Measurements from ENCODE around the gene NOL7.

Gene NOL7

DNA sequence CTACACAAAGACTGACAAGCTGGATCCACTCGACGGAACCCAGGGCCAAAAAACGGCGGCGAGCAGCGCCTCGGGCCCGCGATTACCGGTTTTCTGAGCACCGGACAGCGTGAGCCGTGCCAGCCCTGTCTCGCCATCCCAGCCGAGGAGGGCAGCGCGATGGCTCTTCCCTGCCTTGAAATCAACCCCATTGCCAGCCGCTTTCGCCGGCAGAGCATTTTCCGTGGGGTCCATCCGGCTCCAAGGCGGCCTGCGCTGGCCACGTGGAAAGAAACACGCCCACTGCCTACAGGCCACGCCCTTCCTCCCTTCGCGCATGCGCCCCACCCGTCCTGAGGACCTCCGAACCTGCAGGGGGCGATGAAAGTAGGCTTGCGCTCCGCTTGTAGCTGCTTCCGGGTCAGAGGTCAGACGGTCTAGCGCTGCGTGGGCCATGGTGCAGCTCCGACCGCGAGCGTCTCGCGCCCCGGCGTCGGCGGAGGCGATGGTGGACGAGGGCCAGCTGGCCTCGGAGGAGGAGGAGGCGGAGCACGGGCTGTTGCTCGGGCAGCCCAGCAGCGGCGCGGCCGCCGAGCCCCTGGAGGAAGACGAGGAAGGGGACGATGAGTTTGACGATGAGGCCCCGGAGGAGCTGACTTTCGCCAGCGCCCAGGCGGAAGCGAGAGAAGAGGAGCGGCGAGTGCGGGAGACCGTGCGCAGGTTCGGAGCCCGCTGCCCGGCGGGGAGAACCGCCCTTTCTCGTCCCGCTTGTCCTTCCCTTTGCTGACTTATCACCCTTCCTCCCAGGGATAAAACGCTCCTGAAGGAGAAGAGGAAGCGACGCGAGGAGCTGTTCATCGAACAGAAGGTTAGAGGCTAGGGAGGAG lies at the start of gene NOL7:
TSS of gene NOL7 (plus strand) at position 410 of the 866 bp plus-strand sequence. CDS start at position 434, 24 bp downstream.
- DNase-seq (ENCODE audit: low read depth in 3 of 3): peak; percentile 96 to 98 (median 97)

DNA sequence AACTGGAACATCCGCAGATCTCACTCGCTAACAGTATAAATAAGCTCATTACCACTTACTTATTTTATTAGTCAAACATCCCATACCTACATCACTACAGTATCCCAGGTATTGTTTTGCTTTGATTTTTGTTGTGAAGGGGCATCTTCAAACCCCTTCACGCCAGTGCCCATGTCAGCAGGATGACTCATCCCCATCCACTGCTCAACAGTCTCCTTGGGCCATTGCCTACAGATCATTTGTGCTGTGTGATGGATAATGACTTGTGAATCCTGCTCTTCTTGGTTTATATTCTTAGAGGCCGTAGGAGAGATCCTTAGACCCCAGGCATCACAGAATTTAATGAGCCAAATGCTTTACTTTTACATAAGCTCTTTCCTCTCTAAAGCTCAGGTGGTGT lies 49.2 kb upstream of the NOL7 start:
- no peak for DNase-seq (ENCODE audit: low read depth in 3 of 3)

DNA sequence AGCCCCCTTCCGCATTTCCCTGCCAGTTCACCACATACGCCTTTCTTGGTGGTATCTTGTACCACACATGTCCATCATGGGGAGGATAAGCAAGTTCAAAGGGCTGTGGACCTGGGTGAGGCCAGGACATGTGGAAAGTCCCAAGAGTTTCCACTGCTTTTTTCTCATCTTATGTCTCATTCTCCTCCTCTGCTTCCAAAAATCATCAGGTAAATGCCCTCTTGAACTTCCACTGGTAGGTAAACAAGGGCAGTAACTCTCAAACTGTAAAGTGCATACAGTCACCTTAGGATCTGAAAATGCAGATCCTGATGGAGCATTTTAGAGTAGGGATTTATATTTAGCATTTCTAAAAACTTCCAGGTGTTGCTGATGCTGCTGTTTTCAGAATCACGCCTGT lies 48.6 kb upstream of the NOL7 start:
- no peak for DNase-seq (ENCODE audit: low read depth in 3 of 3)

DNA sequence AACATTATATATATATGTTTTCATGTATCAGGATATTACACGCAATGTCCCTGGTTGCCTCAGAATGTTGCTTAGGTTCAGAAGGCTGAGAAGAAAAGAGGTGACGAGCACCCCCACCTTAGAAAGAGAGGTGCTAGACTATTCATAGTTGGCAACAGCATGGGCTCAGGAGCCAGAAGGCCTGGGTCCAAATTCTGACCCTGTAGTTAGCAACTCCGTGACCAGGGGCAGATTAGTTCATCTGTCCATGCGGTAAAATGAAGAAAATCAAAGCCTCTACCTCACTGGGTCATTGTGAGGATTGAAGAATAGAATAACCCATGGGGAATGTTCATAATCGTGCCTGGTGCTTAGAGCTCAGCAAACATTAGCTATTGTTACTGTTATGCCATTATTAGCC lies 46.2 kb upstream of the NOL7 start:
- DNase-seq (ENCODE audit: low read depth in 3 of 3): no peak

DNA sequence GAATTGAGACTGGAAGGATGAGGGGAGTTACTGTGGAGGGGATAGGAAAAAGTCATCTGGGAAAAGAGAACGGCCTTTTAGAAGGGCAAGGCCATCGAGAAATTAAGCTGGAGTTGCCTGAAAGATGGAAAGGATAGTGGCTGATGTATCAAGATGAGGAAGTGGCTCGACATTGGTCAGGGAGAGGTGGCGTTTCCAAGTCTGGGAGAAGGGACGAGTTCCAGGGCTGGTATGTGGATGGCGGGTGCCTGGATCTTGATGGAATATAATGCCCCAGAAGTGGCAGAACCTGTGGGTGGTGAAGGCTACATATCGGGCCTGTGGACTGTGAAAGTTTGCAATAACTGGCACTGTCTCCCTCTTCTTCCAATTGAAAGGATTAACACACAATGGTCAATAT lies 42.9 kb upstream of the NOL7 start:
- no peak for DNase-seq (ENCODE audit: low read depth in 3 of 3)

- no peak for DNase-seq (ENCODE audit: low read depth in 3 of 3)
Measured at GRCh38 chr6:13572951-13573654, 42.0 kb upstream of the NOL7 start.

DNA sequence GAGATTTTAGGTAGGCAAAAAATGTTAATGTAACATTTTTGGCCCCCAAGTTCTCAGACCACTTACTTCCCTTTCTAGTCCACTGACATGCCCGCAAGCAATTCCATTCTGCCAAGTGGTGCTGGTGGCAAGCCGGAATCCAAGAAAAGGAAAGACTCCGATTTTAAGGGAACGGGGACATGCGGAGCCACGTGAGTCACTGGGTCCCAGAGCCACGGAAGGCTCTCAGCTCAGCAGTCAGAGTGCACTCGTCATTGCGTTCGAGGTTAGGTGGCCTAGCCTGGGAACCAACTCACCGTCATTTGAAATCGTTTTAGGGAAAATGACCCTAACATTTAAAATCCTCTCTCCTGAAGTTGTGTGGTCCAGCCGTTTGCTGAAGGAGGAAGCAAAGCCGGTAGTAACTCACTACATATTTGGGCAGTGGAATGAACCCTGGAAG lies 41.4 kb upstream of the NOL7 start:
- peak in 1 of 3 experiments; percentile 15 for DNase-seq (ENCODE audit: low read depth in 3 of 3)

- DNase-seq (ENCODE audit: low read depth in 3 of 3): peak; percentile 82 to 92 (median 85)
Measured at GRCh38 chr6:13574149-13574570, 41.0 kb upstream of the NOL7 start.

DNA sequence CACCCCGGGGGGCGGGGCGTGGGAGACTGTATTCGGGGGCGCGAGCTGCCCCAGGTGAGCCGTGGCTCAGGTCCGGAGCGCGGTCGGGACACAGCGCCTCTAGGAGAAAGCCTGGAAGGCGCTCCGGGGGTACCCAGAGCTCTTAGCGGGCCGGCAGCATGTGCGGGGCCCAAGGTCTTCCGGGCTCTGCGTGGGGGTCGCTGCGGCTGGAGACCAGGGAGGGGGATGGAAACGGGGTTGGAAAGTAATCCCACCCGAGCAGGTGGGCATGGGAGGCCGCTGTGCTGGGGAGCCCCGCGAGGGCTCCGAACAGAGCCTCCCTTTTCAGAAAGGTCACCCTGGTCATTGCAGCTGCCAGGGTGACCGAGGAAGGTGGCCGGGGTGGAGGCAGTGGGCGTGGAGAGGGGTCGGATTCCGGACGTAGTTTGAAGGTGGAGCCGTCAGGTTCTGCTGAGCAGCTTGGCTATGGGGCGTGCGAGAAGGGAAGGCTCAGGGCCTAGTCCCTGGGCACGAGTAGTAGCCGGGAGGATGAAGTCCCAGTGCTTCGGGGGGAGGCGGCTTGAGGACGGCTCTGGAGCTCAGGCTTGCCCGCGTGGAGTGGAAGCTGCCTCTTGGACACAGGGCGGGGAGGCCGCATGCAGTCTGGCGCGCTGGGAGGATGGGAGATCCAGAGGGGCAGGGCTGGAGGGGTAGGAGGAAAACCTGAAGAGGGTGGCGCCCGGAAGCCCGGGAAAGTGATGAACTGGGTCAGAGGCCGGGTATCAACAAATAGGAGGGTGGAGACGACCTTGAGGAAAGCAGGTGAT lies 40.4 kb upstream of the NOL7 start, which contains the start of gene SIRT5:
TSS of gene SIRT5 (plus strand) at position 31 of the 806 bp plus-strand sequence. CDS start 9,510 bp downstream, outside the sequence.
- DNase-seq (ENCODE audit: low read depth in 3 of 3): peak; percentile 52 to 77 (median 59)

DNA sequence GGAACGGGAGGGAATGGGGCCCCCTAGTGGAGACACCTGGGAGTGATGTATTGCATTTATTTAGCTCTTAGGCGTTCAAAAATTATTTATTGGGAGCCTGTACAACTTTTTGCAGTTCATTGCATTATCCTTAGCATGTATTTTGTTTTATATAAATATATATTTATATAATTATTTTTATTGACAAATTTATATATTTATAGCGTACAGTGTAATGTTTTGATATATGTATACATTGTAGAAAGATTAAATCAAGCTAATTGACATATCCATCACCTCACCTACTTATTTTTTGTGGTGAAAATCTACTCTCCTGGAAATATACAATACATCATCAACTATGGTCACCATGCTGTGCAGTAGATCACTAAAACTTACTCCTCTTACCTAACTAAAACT lies 39.8 kb upstream of the NOL7 start:
- no peak for DNase-seq (ENCODE audit: low read depth in 3 of 3)

DNA sequence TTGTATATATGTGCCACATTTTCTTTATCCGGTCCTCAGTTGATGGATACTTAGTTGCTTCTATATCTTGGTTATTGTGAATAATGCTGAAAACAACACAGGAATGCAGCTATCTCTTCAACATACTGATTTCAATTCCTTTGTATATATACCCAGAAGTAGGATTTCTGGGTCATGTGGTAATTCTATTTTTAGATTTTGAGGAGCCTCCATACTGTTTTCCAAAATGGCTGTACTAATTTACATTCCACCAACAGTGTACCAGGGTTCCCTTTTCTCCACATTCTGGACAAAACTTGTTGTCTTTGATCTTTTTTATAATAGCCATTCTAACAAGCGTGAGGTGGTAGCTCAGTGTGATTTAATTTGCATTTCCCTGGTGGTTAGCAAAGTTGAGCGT lies 39.1 kb upstream of the NOL7 start:
- no peak for DNase-seq (ENCODE audit: low read depth in 3 of 3)

GRCh38 chr6:13577926-13578325 lies 37.2 kb upstream of the NOL7 start:
- no peak for DNase-seq (ENCODE audit: low read depth in 3 of 3)

DNA sequence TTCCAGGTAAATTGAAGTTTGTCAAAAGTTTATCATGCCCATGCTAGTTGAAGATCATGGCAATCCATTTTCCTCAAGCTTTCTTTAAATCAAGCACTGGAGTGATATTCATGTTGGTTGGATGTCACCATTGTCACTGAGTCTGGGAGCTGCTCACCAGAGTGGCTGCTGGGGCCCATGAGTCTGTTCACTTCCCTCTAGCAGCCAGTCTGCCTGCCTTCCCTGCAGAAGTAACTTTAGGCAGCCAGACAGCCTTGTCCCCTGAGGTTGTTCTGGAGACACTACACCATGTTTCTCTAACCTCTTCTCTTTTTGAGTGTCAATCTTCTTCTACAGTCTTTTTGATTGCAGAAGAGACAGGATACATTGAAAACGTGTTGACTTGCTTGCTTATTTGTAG lies 35.2 kb upstream of the NOL7 start:
- no peak for DNase-seq (ENCODE audit: low read depth in 3 of 3)

GRCh38 chr6:13581700-13582229 lies 33.4 kb upstream of the NOL7 start:
- DNase-seq (ENCODE audit: low read depth in 3 of 3): no peak

GRCh38 chr6:13586603-13587542 lies 28.3 kb upstream of the NOL7 start:
- DNase-seq (ENCODE audit: low read depth in 3 of 3): no peak

DNA sequence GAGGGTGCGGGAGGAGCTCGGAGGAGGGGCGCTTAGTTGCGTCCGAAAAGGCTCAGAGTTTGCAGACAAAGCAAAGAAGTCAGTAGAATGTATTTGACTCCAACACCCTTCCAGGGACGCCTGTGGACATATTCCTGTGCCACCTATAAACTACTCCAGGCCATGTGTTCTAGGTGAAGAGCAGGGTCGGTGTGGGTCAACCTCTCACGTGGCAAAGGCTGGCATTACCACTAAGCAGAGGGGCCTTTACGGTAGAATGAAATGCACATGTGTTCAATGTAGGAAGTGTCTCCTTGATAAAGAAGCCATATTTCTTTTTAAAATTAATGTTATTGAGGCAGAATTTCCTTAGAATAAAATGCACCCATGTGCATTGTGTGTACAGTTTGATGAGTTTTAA lies 25.3 kb upstream of the NOL7 start:
- DNase-seq (ENCODE audit: low read depth in 3 of 3): no peak

DNA sequence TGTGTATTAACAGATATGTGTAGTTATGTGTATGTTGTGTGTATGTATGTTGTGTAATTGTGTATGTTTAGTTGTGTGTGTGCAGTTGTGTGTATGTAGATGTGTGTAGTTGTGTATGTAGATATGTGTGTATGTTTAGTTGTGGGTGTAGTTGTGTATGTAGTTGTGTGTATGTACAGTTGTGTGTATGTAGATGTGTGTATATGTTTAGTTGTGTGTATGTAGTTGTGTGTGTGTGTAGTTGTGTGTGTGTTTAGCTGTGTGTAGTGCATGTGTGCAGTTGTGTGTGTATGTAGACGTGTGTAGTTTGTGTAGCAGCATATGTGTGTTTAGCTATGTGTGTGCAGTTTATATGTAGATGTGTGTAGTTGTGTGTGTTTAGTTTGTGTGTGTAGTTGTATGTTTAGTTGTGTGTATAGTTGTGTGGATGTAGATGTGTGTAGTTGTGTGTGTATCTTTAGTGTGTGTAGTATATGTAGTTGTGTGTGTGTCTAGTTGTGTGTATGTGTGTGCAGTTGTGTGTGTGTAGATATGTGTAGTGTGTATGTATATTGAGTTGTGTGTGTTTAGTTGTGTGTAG lies 24.5 kb upstream of the NOL7 start:
- no peak for DNase-seq (ENCODE audit: low read depth in 3 of 3)

GRCh38 chr6:13591205-13591921 lies 23.8 kb upstream of the NOL7 start:
- DNase-seq (ENCODE audit: low read depth in 3 of 3): no peak

GRCh38 chr6:13593103-13593502 lies 22.0 kb upstream of the NOL7 start:
- no peak for DNase-seq (ENCODE audit: low read depth in 3 of 3)

- no peak for DNase-seq (ENCODE audit: low read depth in 3 of 3)
Measured at GRCh38 chr6:13593720-13594119, 21.4 kb upstream of the NOL7 start.

All from stimulated activated CD4-positive, alpha-beta T cell treated with anti-CD3 and anti-CD28 coated beads, TNF-alpha, amount 100 ng/mL, for 24 hours (primary cell).